SK-N-SH (cell line): ENCODE data around the gene PDIK1L. TPM values are rescaled to one million over a fixed set of nuclear protein-coding genes. Genes with fewer than 3 reads are reported as not detected.

ENCODE experiments used
- CTCF ChIA-PET: fragments of 300-600, 350-600 bp; formaldehyde crosslinking; extraction: SDS; loops from one replicate; lab custom pipeline; 2021; lab: Yijun Ruan, JAX
- POLR2A ChIA-PET: fragments of 350-600 bp; sonication (Branson Sonifier 250); formaldehyde crosslinking; extraction: SDS; loops from one replicate; lab custom pipeline; 2020; ENCODE audit warnings: antibody characterized with exemption, inconsistent platforms; lab: Yijun Ruan, JAX
- DNase-seq: peaks from one replicate; pipeline ENCODE4 v3.0.0; 2012
- H2AFZ ChIP-seq: fragments of 200-600 bp; sonication (generic); 2 replicates; pipeline ENCODE4 v1.8.1; 2016; ENCODE audit warnings: antibody characterized with exemption, mild to moderate bottlenecking, low read depth
- H3F3A ChIP-seq: fragments of 200-600 bp; sonication (generic); replicated peaks from 2 replicates; pipeline ENCODE3; 2016; ENCODE audit warnings: antibody characterized with exemption, mild to moderate bottlenecking; ENCODE audit not compliant: insufficient read depth
- H3K27ac ChIP-seq, 2 experiments: fragments of 200-500 bp in 1 of 2; fragments of 200-600 bp in 1 of 2; sonication (Bioruptor generic) in 1 of 2; sonication (generic), shearing (Covaris generic) in 1 of 2; 2 replicates each; pipeline versions ENCODE4 v1.5.1 to v1.6.1; 2014 to 2016; ENCODE audit warnings: low read depth in 2 of 2, inconsistent platforms in 1 of 2, low read length in 1 of 2, mild to moderate bottlenecking in 1 of 2, mixed read lengths in 1 of 2
- H3K27me3 ChIP-seq: fragments of 200-600 bp; sonication (generic), shearing (Covaris generic); 2 replicates; pipeline ENCODE4 v1.6.1; 2016; ENCODE audit warnings: mixed run types; ENCODE audit not compliant: insufficient read depth
- H3K36me3 ChIP-seq, 2 experiments: fragments of 200-500 bp in 1 of 2; fragments of 200-600 bp in 1 of 2; sonication (Bioruptor generic) in 1 of 2; sonication (generic) in 1 of 2; replicated peaks in 1 of 2; 2 replicates each; pipeline versions ENCODE3 to v1.5.1; 2014 to 2016; ENCODE audit warnings: low read length in 1 of 2, mild to moderate bottlenecking in 1 of 2; ENCODE audit not compliant: insufficient read depth in 2 of 2, control insufficient read depth in 1 of 2
- H3K4me1 ChIP-seq, 2 experiments: fragments of 200-500 bp in 1 of 2; fragments of 200-600 bp in 1 of 2; sonication (Bioruptor generic) in 1 of 2; sonication (generic), shearing (Covaris generic) in 1 of 2; 2 replicates each; pipeline versions ENCODE4 v1.5.1 to v1.6.1; 2014 to 2016; ENCODE audit warnings: low read depth in 1 of 2, low read length in 1 of 2, mixed run types in 1 of 2; ENCODE audit not compliant: insufficient read depth in 2 of 2, control insufficient read depth in 1 of 2
- H3K4me2 ChIP-seq: fragments of 200-600 bp; sonication (generic), shearing (Covaris generic); 2 replicates; pipeline ENCODE4 v1.6.1; 2017; ENCODE audit warnings: mixed run types
- H3K4me3 ChIP-seq, 2 experiments: fragments of 200-500 bp in 1 of 2; fragments of 200-600 bp in 1 of 2; sonication (Bioruptor generic) in 1 of 2; sonication (generic), shearing (Covaris generic) in 1 of 2; 2 replicates each; pipeline versions ENCODE4 v1.5.1 to v1.8.1; 2014 to 2016; ENCODE audit warnings: low read depth in 2 of 2, inconsistent platforms in 1 of 2, low read length in 1 of 2, mild to moderate bottlenecking in 1 of 2, mixed read lengths in 1 of 2, moderate library complexity in 1 of 2
- H3K79me2 ChIP-seq: fragments of 200-600 bp; sonication (generic); 2 replicates; pipeline ENCODE4 v1.8.1; 2017; ENCODE audit warnings: mild to moderate bottlenecking; ENCODE audit not compliant: insufficient read depth
- H3K9ac ChIP-seq: fragments of 200-600 bp; sonication (generic); 2 replicates; pipeline ENCODE4 v1.6.1; 2017; ENCODE audit warnings: mixed run types
- H3K9me2 ChIP-seq: fragments of 200-600 bp; sonication (generic); 2 replicates; pipeline ENCODE4 v1.6.1; 2017; ENCODE audit warnings: mixed run types
- H3K9me3 ChIP-seq: fragments of 200-600 bp; sonication (generic); 2 replicates; pipeline ENCODE4 v1.6.1; 2017; ENCODE audit warnings: mixed run types, mild to moderate bottlenecking, moderate library complexity
- H4K20me1 ChIP-seq: fragments of 200-600 bp; sonication (generic); 2 replicates; pipeline ENCODE4 v1.6.1; 2017; ENCODE audit warnings: mild to moderate bottlenecking, mixed run types; ENCODE audit not compliant: insufficient read depth
- CHD2 ChIP-seq: fragments of 150-350 bp; IDR thresholded peaks from 2 replicates; pipeline ENCODE4 v1.6.1; 2018; ENCODE audit warnings: low read length; ENCODE audit not compliant: partially characterized antibody
- CTCF ChIP-seq: fragments of 200-600 bp; sonication (generic); IDR thresholded peaks from 2 replicates; pipeline ENCODE4 v1.6.1; 2017; ENCODE audit warnings: antibody characterized with exemption, mild to moderate bottlenecking, moderate library complexity
- EZH2phosphoT487 ChIP-seq: fragments of 200-600 bp; sonication (generic); IDR thresholded peaks from 2 replicates; pipeline ENCODE4 v1.6.1; 2017; ENCODE audit warnings: low read depth, mixed run types, mild to moderate bottlenecking, antibody characterized with exemption, moderate library complexity, borderline replicate concordance
- FOSL2 ChIP-seq: IDR thresholded peaks from 2 replicates; pipeline ENCODE4 v1.4.0; 2012; ENCODE audit warnings: low read depth, mild to moderate bottlenecking, moderate library complexity, borderline replicate concordance
- FOXJ3 ChIP-seq: sonication (generic); formaldehyde crosslinking; IDR thresholded peaks from 2 replicates; pipeline ENCODE4 v1.5.1; 2020; ENCODE audit warnings: mild to moderate bottlenecking, missing genetic modification reagents
- FOXM1 ChIP-seq: IDR thresholded peaks from 2 replicates; pipeline ENCODE4 v1.4.0; 2012; ENCODE audit warnings: low read depth, mild to moderate bottlenecking
- GATA2 ChIP-seq: sonication (generic); formaldehyde crosslinking; IDR thresholded peaks from 2 replicates; pipeline ENCODE4 v1.5.0; 2020; ENCODE audit warnings: mild to moderate bottlenecking, missing genetic modification reagents
- PBX3 ChIP-seq: IDR thresholded peaks from 2 replicates; pipeline ENCODE4; 2012
- POLR2AphosphoS5 ChIP-seq: IDR thresholded peaks from 2 replicates; pipeline ENCODE4 v1.6.1; 2012; ENCODE audit warnings: low read depth, low read length
- RAD21 ChIP-seq: IDR thresholded peaks from 2 replicates; pipeline ENCODE4 v1.6.1; 2012; ENCODE audit warnings: mild to moderate bottlenecking, low read length
- REST ChIP-seq: IDR thresholded peaks from 2 replicates; pipeline ENCODE4 v1.6.1; 2012; ENCODE audit warnings: mild to moderate bottlenecking, low read depth, low read length, moderate library complexity
- RFX5 ChIP-seq: IDR thresholded peaks from 2 replicates; pipeline ENCODE4 v1.6.1; 2012; ENCODE audit warnings: mild to moderate bottlenecking, improper control_type of control experiment, low read length
- SMC3 ChIP-seq: IDR thresholded peaks from 2 replicates; pipeline ENCODE4 v1.6.1; 2012; ENCODE audit warnings: low read depth, low read length, improper control_type of control experiment
- USF1 ChIP-seq: IDR thresholded peaks from 2 replicates; pipeline ENCODE4 v1.4.0; 2012; ENCODE audit warnings: low read depth, borderline replicate concordance
- USF2 ChIP-seq: fragments of 150-350 bp; IDR thresholded peaks from 2 replicates; pipeline ENCODE4 v1.6.1; 2017; ENCODE audit warnings: antibody characterized with exemption, low read length, low read depth, borderline replicate concordance
- WGBS: methylation state at CpG from one replicate; pipeline ENCODE4 v1.1.6; 2017; ENCODE audit warnings: low lambda C conversion rate; 5-methylcytosine and 5-hydroxymethylcytosine counted together
- polyA plus RNA-seq, 3 experiments: library from polyadenylated mRNA; depleted of rRNA; stranded (reverse); fragments of >200 nt; gene quantifications; 2 replicates each; pipeline ENCODE4 v1.2.3, GENCODE V29; 2012

Gene PDIK1L
- polyA plus RNA-seq, 1 of the 3 experiments (the other 2 are of a cell fraction) = 1.2 TPM

GRCh38 chr1:26132128-26132833 is 20.7 kb downstream of the PDIK1L start:
- H3K4me2 ChIP-seq = no peak overlapping the region
- H4K20me1 ChIP-seq = no peaks in the 10 kb centered on the region
- H3K4me3 ChIP-seq = no peak overlapping the region
- ChIA-PET CTCF (interaction anchor here (0.7 to 11.3 kb wide), 5 partner anchors 13 to 31 kb away, joined by 3 to 91 read pairs (median 3); no protein-coding TSS in a partner anchor), POLR2A (no interaction called here)
- no peak overlapping the region for H3K9ac ChIP-seq
- no peak overlapping the region for H3K27ac ChIP-seq
- H3K79me2 ChIP-seq = no peaks in the 10 kb centered on the region
- no peak for DNase-seq
- no peaks in the 10 kb centered on the region for H3K9me3 ChIP-seq
- TF ChIP-seq FOSL2 (no peak), FOXM1 (no peak), USF1 (no peak), PBX3 (no peak), USF2 (no peak), GATA2 (no peak), CTCF (no peak), RAD21 (no peak), RFX5 (no peak), REST (no peak), SMC3 (no peak), EZH2phosphoT487 (no peak), POLR2AphosphoS5 (no peak), FOXJ3 (CRISPR knock-in tag) (no peak), CHD2 (no peak)
- H3K4me1 ChIP-seq = no peaks in the 10 kb centered on the region
- H3F3A ChIP-seq = no peaks in the 10 kb centered on the region
- 52% methylated on average over 5 of the region's 5 CpGs for WGBS
- H3K27me3 ChIP-seq = no peaks in the 10 kb centered on the region
- H3K36me3 ChIP-seq = no peaks in the 10 kb centered on the region
- no peak overlapping the region for H2AFZ ChIP-seq
- no peaks in the 10 kb centered on the region for H3K9me2 ChIP-seq
